OCI-LY3 (cell line): ENCODE measurements around the gene CAV1.

Experiments used
- H2AFZ ChIP-seq: fragments of 200-600, 300-600 bp; shearing (Covaris generic); 2 replicates; pipeline ENCODE4 v1.6.0; 2014; ENCODE audit warnings: antibody characterized with exemption, low read depth, low read length
- H3K27ac ChIP-seq: fragments of 200-600, 300-600 bp; sonication (generic); 2 replicates; pipeline ENCODE4 v1.5.1; 2014; ENCODE audit warnings: mild to moderate bottlenecking, low read length, moderate library complexity, mixed read lengths
- H3K27me3 ChIP-seq: fragments of 200-600, 300-600 bp; sonication (generic); 2 replicates; pipeline ENCODE4 v1.6.1; 2014; ENCODE audit warnings: low read depth, low read length, mixed read lengths
- H3K36me3 ChIP-seq: fragments of 200-600, 300-600 bp; sonication (generic); replicated peaks from 2 replicates; pipeline ENCODE3; 2014; ENCODE audit warnings: low read depth, low read length, mixed read lengths
- H3K4me1 ChIP-seq: fragments of 300-600, 200-600 bp; sonication (generic); 2 replicates; pipeline ENCODE4 v1.6.1; 2014; ENCODE audit warnings: low read length, mixed read lengths
- H3K4me2 ChIP-seq: fragments of 200-600, 300-600 bp; sonication (generic); 2 replicates; pipeline ENCODE4 v1.6.1; 2014; ENCODE audit warnings: low read length, mixed read lengths
- H3K4me3 ChIP-seq: fragments of 300-600, 200-600 bp; sonication (generic); 2 replicates; pipeline ENCODE4 v1.5.1; 2014; ENCODE audit warnings: antibody characterized with exemption, mild to moderate bottlenecking, low read length, moderate library complexity
- H3K79me2 ChIP-seq: fragments of 300-600, 200-600 bp; shearing (Covaris generic); 2 replicates; pipeline ENCODE4 v1.6.1; 2014; ENCODE audit warnings: mild to moderate bottlenecking, low read length, mixed read lengths
- H3K9ac ChIP-seq: fragments of 300-600, 200-600 bp; shearing (Covaris generic); 2 replicates; pipeline ENCODE4 v1.6.0; 2014; ENCODE audit warnings: mild to moderate bottlenecking, low read length, moderate library complexity
- H3K9me3 ChIP-seq: fragments of 200-600, 300-600 bp; shearing (Covaris generic); 2 replicates; pipeline ENCODE4 v1.6.1; 2014; ENCODE audit warnings: low read length, mixed read lengths; ENCODE audit not compliant: insufficient read depth
- H4K20me1 ChIP-seq: fragments of 200-600, 300-600 bp; sonication (generic); 2 replicates; pipeline ENCODE4 v1.6.1; 2016; ENCODE audit warnings: low read length, mixed read lengths; ENCODE audit not compliant: insufficient read depth
- EZH2phosphoT487 ChIP-seq: fragments of 200-600 bp; shearing (Covaris generic); IDR thresholded peaks from 2 replicates; pipeline ENCODE4 v1.6.1; 2018; ENCODE audit warnings: antibody characterized with exemption, mixed run types, low read depth
- TF ChIP-seq, protein P1 (sequence below): fragments of 200-600, 300-600 bp; sonication (generic); IDR thresholded peaks from 2 replicates; pipeline ENCODE4 v1.5.1; 2014; ENCODE audit warnings: antibody characterized with exemption, low read length, low read depth

Gene CAV1

DNA sequence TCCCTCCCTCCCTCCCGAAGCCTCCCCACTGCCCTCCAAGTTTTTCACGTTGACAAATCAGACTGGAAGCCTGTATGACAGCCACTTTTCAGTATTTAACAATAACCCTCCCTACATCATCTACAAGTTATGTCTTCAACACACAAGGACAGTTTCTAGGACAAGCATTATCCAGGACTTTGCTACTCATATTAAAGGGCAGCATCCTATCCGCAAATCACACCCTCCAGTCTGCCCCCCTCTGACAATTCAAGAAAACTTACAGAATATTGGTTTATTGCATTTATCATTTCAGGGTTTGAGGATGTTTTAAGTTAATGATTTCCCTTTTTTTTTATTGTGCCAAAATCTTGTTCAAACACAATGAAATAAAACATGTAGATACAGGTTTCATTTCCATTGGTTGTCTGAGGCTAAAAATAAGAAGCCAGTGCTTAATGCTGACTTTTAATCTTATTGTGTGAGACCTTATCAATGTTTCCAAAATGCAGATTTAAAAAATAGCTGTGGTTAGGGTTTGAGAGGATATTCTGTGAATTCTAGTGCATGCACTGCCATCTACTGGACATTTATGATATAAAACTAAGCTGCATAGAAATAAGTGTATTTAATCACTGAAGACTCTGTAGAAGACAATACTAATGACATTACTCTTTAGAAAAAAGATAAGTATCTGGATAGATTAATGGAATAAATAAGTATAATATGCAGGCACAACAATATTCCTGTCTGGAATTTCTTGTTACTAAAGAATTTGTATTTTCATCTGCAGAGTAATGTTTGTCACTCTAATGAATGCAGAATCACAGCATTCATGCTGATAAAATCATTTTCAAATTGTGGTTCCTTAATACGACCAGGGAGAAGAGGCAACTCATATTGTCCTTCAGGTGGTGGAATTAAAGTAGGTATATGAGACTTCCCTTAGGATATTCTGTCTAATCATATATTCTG lies 64.1 kb downstream of the CAV1 start:
- H3K27me3 ChIP-seq, result no peaks in the 10 kb centered on the region
- H3K9ac ChIP-seq, result peak overlapping the region; percentile 23; the same call in 1 of the 2 replicates
- H2AFZ ChIP-seq, result no peak overlapping the region
- no peaks in the 10 kb centered on the region for H4K20me1 ChIP-seq
- H3K4me3 ChIP-seq, result no peak overlapping the region; the same call in 1 of the 2 replicates
- H3K36me3 ChIP-seq, result no peaks in the 10 kb centered on the region
- no peaks in the 10 kb centered on the region for H3K9me3 ChIP-seq
- peaks cover 44% of the 10 kb centered on the region for H3K4me1 ChIP-seq
- peak overlapping the region; percentile 39 for H3K27ac ChIP-seq
- TF ChIP-seq EZH2phosphoT487, result no peak
- TF ChIP-seq, protein P1, sequence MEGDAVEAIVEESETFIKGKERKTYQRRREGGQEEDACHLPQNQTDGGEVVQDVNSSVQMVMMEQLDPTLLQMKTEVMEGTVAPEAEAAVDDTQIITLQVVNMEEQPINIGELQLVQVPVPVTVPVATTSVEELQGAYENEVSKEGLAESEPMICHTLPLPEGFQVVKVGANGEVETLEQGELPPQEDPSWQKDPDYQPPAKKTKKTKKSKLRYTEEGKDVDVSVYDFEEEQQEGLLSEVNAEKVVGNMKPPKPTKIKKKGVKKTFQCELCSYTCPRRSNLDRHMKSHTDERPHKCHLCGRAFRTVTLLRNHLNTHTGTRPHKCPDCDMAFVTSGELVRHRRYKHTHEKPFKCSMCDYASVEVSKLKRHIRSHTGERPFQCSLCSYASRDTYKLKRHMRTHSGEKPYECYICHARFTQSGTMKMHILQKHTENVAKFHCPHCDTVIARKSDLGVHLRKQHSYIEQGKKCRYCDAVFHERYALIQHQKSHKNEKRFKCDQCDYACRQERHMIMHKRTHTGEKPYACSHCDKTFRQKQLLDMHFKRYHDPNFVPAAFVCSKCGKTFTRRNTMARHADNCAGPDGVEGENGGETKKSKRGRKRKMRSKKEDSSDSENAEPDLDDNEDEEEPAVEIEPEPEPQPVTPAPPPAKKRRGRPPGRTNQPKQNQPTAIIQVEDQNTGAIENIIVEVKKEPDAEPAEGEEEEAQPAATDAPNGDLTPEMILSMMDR, result peak; percentile 82
- peak overlapping the region; percentile 59 for H3K4me2 ChIP-seq
- no peaks in the 10 kb centered on the region for H3K79me2 ChIP-seq

DNA sequence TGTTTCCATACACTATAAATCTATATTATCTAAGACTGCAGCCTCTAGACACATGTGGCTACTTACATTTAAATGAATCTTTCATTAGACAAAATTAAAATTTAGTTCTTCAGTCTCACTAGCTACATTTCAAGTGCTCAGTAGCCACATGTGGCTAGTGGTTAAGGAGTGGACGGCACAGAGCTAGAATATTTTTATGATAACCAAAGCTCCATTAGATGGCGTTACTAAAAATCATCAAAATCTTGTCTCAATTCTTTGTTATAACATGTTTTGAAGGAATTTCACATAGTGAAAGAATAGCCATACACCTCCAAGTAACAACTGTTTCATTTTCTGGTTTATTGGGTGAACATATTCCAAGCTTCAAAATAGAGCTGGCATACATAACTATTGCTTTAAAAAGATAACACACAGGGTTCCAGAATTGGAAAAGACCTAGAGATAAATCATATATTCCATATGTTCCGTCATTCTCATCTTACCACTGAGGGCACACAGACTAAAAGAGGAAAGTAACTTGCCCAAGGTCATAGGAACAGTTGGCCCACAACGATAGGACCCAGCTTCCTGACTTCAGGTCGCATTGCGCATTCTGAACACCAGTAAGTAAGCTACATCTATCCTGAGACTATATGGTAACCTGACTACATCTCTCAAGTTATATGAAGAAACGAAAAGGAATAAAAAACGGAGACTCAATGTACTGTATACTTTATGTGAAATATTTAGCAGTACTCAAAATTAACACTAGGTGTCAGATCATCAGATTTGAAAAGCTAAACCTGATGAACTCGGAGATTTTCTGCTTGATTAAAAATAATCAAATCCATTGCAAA lies 66.6 kb downstream of the CAV1 start:
- Histone ChIP-seq H3K9me3 (no peaks in the 10 kb centered on the region), H3K27me3 (no peaks in the 10 kb centered on the region; the same call in 1 of the 2 replicates), H3K4me1 (peaks cover 40% of the 10 kb centered on the region), H3K27ac (peak overlapping the region; percentile 22; the same call in 1 of the 2 replicates), H3K79me2 (no peaks in the 10 kb centered on the region), H4K20me1 (no peaks in the 10 kb centered on the region), H3K36me3 (no peaks in the 10 kb centered on the region), H3K9ac (peak overlapping the region; percentile 56), H3K4me2 (peak overlapping the region; percentile 89), H2AFZ (peak overlapping the region; percentile 94), H3K4me3 (peak overlapping the region; percentile 73)
- TF ChIP-seq EZH2phosphoT487, result no peak
- TF ChIP-seq, protein P1, result peak; percentile 80

DNA sequence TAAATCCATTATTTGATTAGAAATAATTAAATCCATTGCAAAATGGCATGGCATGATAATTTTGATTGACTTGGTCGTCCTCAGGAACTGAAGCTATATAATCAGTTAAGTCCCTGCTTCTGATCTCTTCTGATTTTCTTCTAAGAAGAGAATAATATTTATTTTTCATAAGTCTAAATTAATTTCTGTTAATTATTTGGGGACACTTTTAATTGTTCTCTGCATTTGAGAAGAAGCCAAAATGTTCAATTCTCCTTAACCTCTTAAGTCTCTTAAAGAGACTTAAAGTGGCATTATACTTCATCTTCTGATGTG lies 67.2 kb downstream of the CAV1 start:
- H4K20me1 ChIP-seq, result no peaks in the 10 kb centered on the region
- TF ChIP-seq EZH2phosphoT487, result no peak
- TF ChIP-seq, protein P1, result no peak
- H3K4me2 ChIP-seq, result peak overlapping the region; percentile 89
- no peaks in the 10 kb centered on the region for H3K9me3 ChIP-seq
- peak overlapping the region; percentile 56 for H3K9ac ChIP-seq
- H3K36me3 ChIP-seq, result no peaks in the 10 kb centered on the region
- peak overlapping the region; percentile 73 for H3K4me3 ChIP-seq
- no peaks in the 10 kb centered on the region; the same call in 1 of the 2 replicates for H3K27me3 ChIP-seq
- H2AFZ ChIP-seq, result peak overlapping the region; percentile 94
- no peaks in the 10 kb centered on the region for H3K79me2 ChIP-seq
- no peak overlapping the region for H3K27ac ChIP-seq
- peaks cover 40% of the 10 kb centered on the region for H3K4me1 ChIP-seq

DNA sequence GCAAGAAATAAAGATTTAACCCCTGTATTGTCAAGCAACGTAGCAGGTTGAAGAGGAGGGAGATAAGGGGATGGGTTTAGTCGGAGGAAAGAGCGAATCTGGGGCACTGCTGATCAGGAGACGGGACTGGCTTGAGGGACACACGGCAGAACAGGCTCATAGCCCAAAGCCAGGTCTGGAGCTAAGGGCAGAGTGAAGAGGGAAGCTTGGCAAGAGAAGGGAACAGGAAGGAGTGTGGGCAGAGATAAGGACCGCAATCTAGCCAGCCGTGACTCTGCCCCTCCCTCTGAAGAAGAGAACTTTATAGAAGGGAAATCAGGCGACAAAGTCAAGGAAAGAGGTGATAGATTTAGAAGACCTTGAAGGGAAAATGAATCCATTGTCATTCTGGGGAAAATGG lies 67.6 kb downstream of the CAV1 start:
- Histone ChIP-seq H3K27ac (no peak overlapping the region), H3K36me3 (no peaks in the 10 kb centered on the region), H4K20me1 (no peaks in the 10 kb centered on the region), H3K79me2 (no peaks in the 10 kb centered on the region), H3K4me1 (peaks cover 40% of the 10 kb centered on the region), H3K9me3 (no peaks in the 10 kb centered on the region), H3K4me2 (peak overlapping the region; percentile 89), H3K9ac (peak overlapping the region; percentile 56), H3K27me3 (no peaks in the 10 kb centered on the region; the same call in 1 of the 2 replicates), H2AFZ (peak overlapping the region; percentile 94), H3K4me3 (peak overlapping the region; percentile 73)
- no peak for TF ChIP-seq EZH2phosphoT487
- TF ChIP-seq, protein P1, result no peak
